Globus pallidus (tissue), 1 donor: ENCODE measurements around the gene KCP.

ENCODE experiments used
- DNase-seq: peaks from one replicate; pipeline ENCODE4 v3.0.0-alpha.2; 2015; ENCODE audit warnings: low spot score

Gene KCP

GRCh38 chr7:128858380-128859231 is 51.9 kb downstream of the KCP start:
- DNase-seq: no peak

GRCh38 chr7:128856001-128856718 is 54.3 kb downstream of the KCP start:
- no peak for DNase-seq

- DNase-seq: no peak
Observed at GRCh38 chr7:128855559-128855958, 55.0 kb downstream of the KCP start.

GRCh38 chr7:128854396-128854795 is 56.1 kb downstream of the KCP start:
- DNase-seq: no peak

GRCh38 chr7:128853799-128854198 is 56.7 kb downstream of the KCP start:
- DNase-seq: no peak

GRCh38 chr7:128852537-128853254 is 57.8 kb downstream of the KCP start:
- DNase-seq: no peak

GRCh38 chr7:128849804-128850490 is 60.6 kb downstream of the KCP start:
- no peak for DNase-seq

- DNase-seq: no peak
Observed at GRCh38 chr7:128849156-128849515, 61.4 kb downstream of the KCP start.

- no peak for DNase-seq
Observed at GRCh38 chr7:128848289-128849155, 62.0 kb downstream of the KCP start.

- DNase-seq: no peak
Observed at GRCh38 chr7:128847721-128848211, 62.7 kb downstream of the KCP start.

GRCh38 chr7:128846781-128847444 is 63.6 kb downstream of the KCP start:
- no peak for DNase-seq

- DNase-seq: no peak
Observed at GRCh38 chr7:128845987-128846386, 64.5 kb downstream of the KCP start.

GRCh38 chr7:128845475-128845874 is 65.0 kb downstream of the KCP start:
- no peak for DNase-seq

- no peak for DNase-seq
Observed at GRCh38 chr7:128844777-128845311, 65.7 kb downstream of the KCP start.

GRCh38 chr7:128843938-128844621 is 66.4 kb downstream of the KCP start:
- no peak for DNase-seq

GRCh38 chr7:128842674-128843641 is 67.6 kb downstream of the KCP start:
- DNase-seq: no peak

GRCh38 chr7:128841921-128842673 is 68.4 kb downstream of the KCP start:
- no peak for DNase-seq
